GM21737 (cell line): Measurements from ENCODE around the gene RASA3.

Experiments used
- ATAC-seq: cut with Tn5 transposase; IDR thresholded peaks from one replicate; pipeline ENCODE4 v1.9.1; 2021; ENCODE audit warnings: mild to moderate bottlenecking, moderate library complexity; ENCODE audit not compliant: unreplicated experiment

Gene RASA3

GRCh38 chr13:114041493-114041892, 90.9 kb downstream of the RASA3 start:
- ATAC-seq = no peak

GRCh38 chr13:114039471-114040141, 92.8 kb downstream of the RASA3 start:
- ATAC-seq = no peak

DNA sequence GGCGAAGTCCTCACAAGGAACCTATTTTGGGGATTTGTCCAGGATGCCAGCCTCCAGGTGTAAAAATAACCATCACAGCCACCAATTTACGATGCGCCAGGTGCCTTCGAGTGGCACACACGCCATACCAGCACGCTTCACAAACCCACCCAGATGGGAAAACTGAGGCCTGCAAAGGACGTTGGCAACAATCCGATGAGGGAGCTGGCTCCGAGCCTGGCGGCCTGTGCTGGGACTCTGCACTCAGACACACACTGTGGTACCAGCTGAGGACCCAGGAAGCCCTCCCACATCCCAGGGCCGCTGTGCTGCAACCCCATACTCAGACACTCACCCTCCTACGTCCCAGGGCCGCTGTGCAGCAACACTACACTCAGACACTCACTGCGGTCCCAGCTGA, 93.5 kb downstream of the RASA3 start:
- ATAC-seq = no peak

DNA sequence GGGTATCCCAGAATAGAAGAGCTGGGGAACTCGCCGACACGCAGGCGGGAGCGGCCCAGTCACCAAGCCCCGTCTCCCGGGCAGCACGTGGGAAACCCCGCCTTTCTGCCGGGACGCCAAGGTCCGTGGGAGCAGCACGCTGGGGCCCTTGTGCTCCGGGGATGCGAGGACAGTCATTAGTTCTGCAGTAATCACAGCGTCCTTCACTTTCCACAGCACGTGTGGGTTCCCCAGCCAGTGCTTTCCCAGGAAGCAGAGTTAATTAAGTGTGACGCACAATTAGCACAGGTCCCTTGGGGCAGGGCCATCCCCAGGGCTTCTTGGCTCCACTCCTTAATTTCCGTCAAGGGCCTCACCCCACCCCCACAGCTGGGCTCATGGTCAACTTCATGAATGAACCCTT, 94.2 kb downstream of the RASA3 start:
- no peak for ATAC-seq

- no peak for ATAC-seq
Measured at GRCh38 chr13:114037674-114038073, 94.7 kb downstream of the RASA3 start.

GRCh38 chr13:114035583-114036531, 96.6 kb downstream of the RASA3 start:
- ATAC-seq = no peak

GRCh38 chr13:114035186-114035582, 97.2 kb downstream of the RASA3 start:
- ATAC-seq = no peak

- no peak for ATAC-seq
Measured at GRCh38 chr13:114034481-114034891, 97.9 kb downstream of the RASA3 start.

- ATAC-seq = no peak
Measured at GRCh38 chr13:114033541-114034315, 98.7 kb downstream of the RASA3 start.

- no peak for ATAC-seq
Measured at GRCh38 chr13:114032126-114032799, 100.2 kb downstream of the RASA3 start.

GRCh38 chr13:114031631-114032030, 100.8 kb downstream of the RASA3 start:
- ATAC-seq = no peak

- no peak for ATAC-seq
Measured at GRCh38 chr13:114030666-114031610, 101.5 kb downstream of the RASA3 start.

DNA sequence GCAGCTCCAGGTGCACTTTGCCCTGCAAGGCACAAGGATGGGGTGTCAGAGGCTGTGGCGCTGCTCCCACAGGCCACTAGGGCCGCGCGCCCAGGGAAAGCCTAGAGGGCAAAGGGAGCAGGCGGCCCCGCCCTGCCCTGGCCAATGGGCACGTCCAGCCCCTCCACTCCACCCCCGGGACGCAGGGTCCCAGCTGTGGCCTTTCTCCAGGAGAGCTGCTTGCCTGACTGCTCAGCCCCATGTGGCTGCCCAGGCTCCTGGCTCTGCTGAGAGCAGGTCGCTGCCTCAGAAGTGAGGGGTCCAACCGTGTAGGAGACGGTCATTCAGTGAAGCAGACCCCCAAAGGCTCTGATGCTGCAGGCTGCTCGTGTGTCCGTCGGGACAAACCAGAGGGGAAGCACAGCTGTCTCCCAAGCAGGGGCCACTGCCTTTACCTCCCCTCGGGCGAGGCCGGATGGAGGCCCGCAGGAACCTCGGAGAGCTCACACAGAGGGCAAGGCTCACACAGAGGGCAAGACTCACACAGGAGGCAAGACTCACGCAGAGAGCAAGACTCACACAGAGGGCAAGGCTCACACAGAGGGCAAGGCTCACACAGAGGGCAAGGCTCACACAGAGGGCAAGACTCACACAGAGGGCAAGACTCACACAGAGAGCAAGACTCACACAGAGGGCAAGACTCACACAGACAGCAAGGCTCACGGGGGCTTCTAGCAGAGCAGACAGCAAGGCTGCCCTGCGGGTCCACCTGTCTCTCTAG, 102.4 kb downstream of the RASA3 start:
- ATAC-seq = no peak

GRCh38 chr13:114027826-114028225, 104.6 kb downstream of the RASA3 start:
- ATAC-seq = no peak

DNA sequence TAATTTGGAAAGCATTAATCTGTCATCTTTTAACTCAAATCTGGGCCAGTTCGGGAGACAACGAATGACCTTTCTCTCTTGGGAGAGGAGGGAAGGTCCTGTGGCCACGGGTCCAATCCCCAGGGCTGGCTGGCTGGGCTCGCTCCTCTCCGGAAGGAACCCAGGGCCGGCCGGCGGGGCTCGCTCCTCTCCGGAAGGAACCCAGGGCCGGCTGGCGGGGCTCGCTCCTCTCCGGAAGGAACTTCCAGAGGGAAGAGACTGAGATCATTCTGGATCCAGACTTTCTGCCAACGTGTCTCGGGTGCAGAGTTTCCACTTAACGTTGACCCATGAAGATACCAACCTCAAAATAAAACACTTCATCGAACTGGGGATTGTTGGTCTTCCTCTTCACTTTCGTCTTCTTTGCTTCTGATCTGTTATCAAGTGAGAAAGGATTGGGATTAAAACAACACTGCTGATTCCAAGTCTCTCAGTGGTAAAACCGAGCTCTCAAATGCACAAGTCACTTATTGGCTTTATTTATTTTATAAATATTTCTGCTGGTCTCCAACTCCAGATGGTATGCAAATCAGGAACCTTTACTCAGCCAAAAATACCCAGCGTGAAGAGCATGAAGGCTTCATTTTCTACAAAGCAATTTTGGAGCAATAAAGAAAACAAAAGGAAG, 105.2 kb downstream of the RASA3 start:
- ATAC-seq = no peak

GRCh38 chr13:114026481-114026880, 105.9 kb downstream of the RASA3 start:
- no peak for ATAC-seq

GRCh38 chr13:114025714-114026431, 106.5 kb downstream of the RASA3 start:
- ATAC-seq = no peak

DNA sequence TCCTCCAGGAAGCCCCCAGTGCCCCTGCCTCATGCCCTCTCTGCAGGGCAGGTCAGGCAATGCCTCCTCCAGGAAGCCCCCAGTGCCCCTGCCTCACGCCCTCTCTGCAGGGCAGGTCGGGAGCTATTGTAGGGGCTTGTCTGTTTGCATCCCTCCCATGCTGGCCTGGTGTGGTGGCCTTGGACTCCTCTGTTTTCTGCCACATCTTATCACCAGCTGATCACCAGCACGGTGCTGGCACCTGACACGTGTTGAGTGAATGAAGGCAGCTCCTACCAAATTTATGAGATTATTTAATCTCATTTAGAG, 107.1 kb downstream of the RASA3 start:
- ATAC-seq = no peak
